ENCODE results near the gene RHO. TPM values are rescaled to one million over a fixed set of nuclear protein-coding genes. Genes with fewer than 3 reads are reported as not detected.
A peak's percentile ranks its signal among the peaks of the same experiment; 100 is the strongest.
"Not testable (repeated sequence)": the region's sequence is repeated elsewhere in the genome, so short reads cannot be mapped to it uniquely, and the experiment has no call there.

The RHO gene
- total RNA-seq (under 1 TPM in 1 of 2 donors, not detected in 1; 0.06 TPM), polyA plus RNA-seq (ENCODE audit: insufficient read length in 2 of 2) (not detected)
- long read RNA-seq, donor 1: 0 reads
- long read RNA-seq, donor 2: 0 reads
- long read RNA-seq, donor 3: 0 reads
- long read RNA-seq, donor 4: 0 reads

GRCh38 chr3:129528589-129529100 lies at the start of gene RHO:
RHO (plus strand) TSS chr3:129528639; CDS start chr3:129528734, 95 bp downstream.
- Histone ChIP-seq H3K27me3 (ENCODE audit: control insufficient read depth, insufficient read depth, low read length) (no peaks in the 10 kb centered on the region), H3K27ac (ENCODE audit: low read depth, low read length) (no peak within 1 kb of the TSS), H3K4me1 (ENCODE audit: control insufficient read depth, insufficient read depth, low read length) (peaks cover 23% of the 10 kb centered on the region), H3K4me3 (ENCODE audit: low read depth, low read length) (no peak within 1 kb of the TSS), H3K36me3 (ENCODE audit: control insufficient read depth, insufficient read depth, low read length) (no peaks in the 10 kb centered on the region), H3K9me3 (ENCODE audit: control insufficient read depth, insufficient read depth, low read length) (no peaks in the 10 kb centered on the region)
- DNase-seq (ENCODE audit: low read depth in 4 of 6, low spot score in 6 of 6): no peak
- WGBS (ENCODE audit: insufficient coverage): 93% methylated on average over 14 of the region's 18 CpGs

GRCh38 chr3:129481225-129481765 lies 47.1 kb upstream of the RHO start:
- not testable (repeated sequence) for H3K27me3 ChIP-seq (ENCODE audit: control insufficient read depth, insufficient read depth, low read length); H3K9me3 ChIP-seq (ENCODE audit: control insufficient read depth, insufficient read depth, low read length); H3K4me3 ChIP-seq (ENCODE audit: low read depth, low read length)
- DNase-seq (ENCODE audit: low read depth in 4 of 6, low spot score in 6 of 6): peak in 4 of 6 donors; percentile 41 to 88 (median 68)
- Histone ChIP-seq H3K27ac (ENCODE audit: low read depth, low read length) (peak overlapping the region; percentile 25), H3K4me1 (ENCODE audit: control insufficient read depth, insufficient read depth, low read length) (peaks cover 35% of the 10 kb centered on the region), H3K36me3 (ENCODE audit: control insufficient read depth, insufficient read depth, low read length) (peaks cover 41% of the 10 kb centered on the region)
- 45% methylated on average over 2 of the region's 11 CpGs for WGBS (ENCODE audit: insufficient coverage)

- no peak overlapping the region for H3K4me3 ChIP-seq (ENCODE audit: low read depth, low read length)
- H3K36me3 ChIP-seq (ENCODE audit: control insufficient read depth, insufficient read depth, low read length): peaks cover 36% of the 10 kb centered on the region
- H3K9me3 ChIP-seq (ENCODE audit: control insufficient read depth, insufficient read depth, low read length): no peaks in the 10 kb centered on the region
- H3K27me3 ChIP-seq (ENCODE audit: control insufficient read depth, insufficient read depth, low read length): no peaks in the 10 kb centered on the region
- DNase-seq (ENCODE audit: low read depth in 4 of 6, low spot score in 6 of 6): peak in 4 of 6 donors; percentile 35 to 73 (median 51)
- peaks cover 39% of the 10 kb centered on the region for H3K4me1 ChIP-seq (ENCODE audit: control insufficient read depth, insufficient read depth, low read length)
- WGBS (ENCODE audit: insufficient coverage): 47% methylated on average over 8 of the region's 12 CpGs
- H3K27ac ChIP-seq (ENCODE audit: low read depth, low read length): peak overlapping the region; percentile 26
Measured at GRCh38 chr3:129481766-129482332, 46.6 kb upstream of the RHO start.

- peaks cover 47% of the 10 kb centered on the region for H3K4me1 ChIP-seq (ENCODE audit: control insufficient read depth, insufficient read depth, low read length)
- WGBS (ENCODE audit: insufficient coverage): no CpG with 5 or more reads among the region's 1 CpG
- no peak for DNase-seq (ENCODE audit: low read depth in 4 of 6, low spot score in 6 of 6)
Measured at GRCh38 chr3:129482721-129483120, 45.7 kb upstream of the RHO start.

GRCh38 chr3:129483870-129484269 lies 44.6 kb upstream of the RHO start:
- Histone ChIP-seq H3K4me3 (ENCODE audit: low read depth, low read length) (no peak overlapping the region), H3K9me3 (ENCODE audit: control insufficient read depth, insufficient read depth, low read length) (no peaks in the 10 kb centered on the region), H3K4me1 (ENCODE audit: control insufficient read depth, insufficient read depth, low read length) (peaks cover 54% of the 10 kb centered on the region), H3K27ac (ENCODE audit: low read depth, low read length) (no peak overlapping the region), H3K36me3 (ENCODE audit: control insufficient read depth, insufficient read depth, low read length) (peaks cover 30% of the 10 kb centered on the region), H3K27me3 (ENCODE audit: control insufficient read depth, insufficient read depth, low read length) (no peaks in the 10 kb centered on the region)
- DNase-seq (ENCODE audit: low read depth in 4 of 6, low spot score in 6 of 6): no peak
- 67% methylated on average over 7 of the region's 8 CpGs for WGBS (ENCODE audit: insufficient coverage)

More at GRCh38 chr3:129482721-129483120, 45.7 kb upstream of the RHO start:
- H3K27ac ChIP-seq (ENCODE audit: low read depth, low read length): no peak overlapping the region
- H3K4me3 ChIP-seq (ENCODE audit: low read depth, low read length): no peak overlapping the region
- no peaks in the 10 kb centered on the region for H3K27me3 ChIP-seq (ENCODE audit: control insufficient read depth, insufficient read depth, low read length)
- H3K9me3 ChIP-seq (ENCODE audit: control insufficient read depth, insufficient read depth, low read length): no peaks in the 10 kb centered on the region
- peaks cover 30% of the 10 kb centered on the region for H3K36me3 ChIP-seq (ENCODE audit: control insufficient read depth, insufficient read depth, low read length)

GRCh38 chr3:129485146-129485545 lies 43.3 kb upstream of the RHO start:
- H3K4me1 ChIP-seq (ENCODE audit: control insufficient read depth, insufficient read depth, low read length): peaks cover 54% of the 10 kb centered on the region
- not testable (repeated sequence) for H3K27ac ChIP-seq (ENCODE audit: low read depth, low read length); DNase-seq (ENCODE audit: low read depth in 4 of 6, low spot score in 6 of 6); H3K4me3 ChIP-seq (ENCODE audit: low read depth, low read length); H3K27me3 ChIP-seq (ENCODE audit: control insufficient read depth, insufficient read depth, low read length); H3K9me3 ChIP-seq (ENCODE audit: control insufficient read depth, insufficient read depth, low read length)
- peaks cover 26% of the 10 kb centered on the region for H3K36me3 ChIP-seq (ENCODE audit: control insufficient read depth, insufficient read depth, low read length)
- 79% methylated on average over 3 of the region's 6 CpGs for WGBS (ENCODE audit: insufficient coverage)

- peak in 1 of 6 donors; percentile 45 for DNase-seq (ENCODE audit: low read depth in 4 of 6, low spot score in 6 of 6)
- H3K4me3 ChIP-seq (ENCODE audit: low read depth, low read length): no peak overlapping the region
- H3K27me3 ChIP-seq (ENCODE audit: control insufficient read depth, insufficient read depth, low read length): no peaks in the 10 kb centered on the region
- peaks cover 56% of the 10 kb centered on the region for H3K4me1 ChIP-seq (ENCODE audit: control insufficient read depth, insufficient read depth, low read length)
- 58% methylated on average over 7 of the region's 11 CpGs for WGBS (ENCODE audit: insufficient coverage)
- peak overlapping the region; percentile 6 for H3K27ac ChIP-seq (ENCODE audit: low read depth, low read length)
- no peaks in the 10 kb centered on the region for H3K9me3 ChIP-seq (ENCODE audit: control insufficient read depth, insufficient read depth, low read length)
- peaks cover 26% of the 10 kb centered on the region for H3K36me3 ChIP-seq (ENCODE audit: control insufficient read depth, insufficient read depth, low read length)
Measured at GRCh38 chr3:129485721-129486663, 42.4 kb upstream of the RHO start.

- peak overlapping the region; percentile 33 for H3K27ac ChIP-seq (ENCODE audit: low read depth, low read length)
- H3K4me3 ChIP-seq (ENCODE audit: low read depth, low read length): no peak overlapping the region
- no peaks in the 10 kb centered on the region for H3K27me3 ChIP-seq (ENCODE audit: control insufficient read depth, insufficient read depth, low read length)
- no peak for DNase-seq (ENCODE audit: low read depth in 4 of 6, low spot score in 6 of 6)
- WGBS (ENCODE audit: insufficient coverage): 86% methylated on average over 1 of the region's 2 CpGs
- H3K36me3 ChIP-seq (ENCODE audit: control insufficient read depth, insufficient read depth, low read length): peaks cover 25% of the 10 kb centered on the region
- peaks cover 50% of the 10 kb centered on the region for H3K4me1 ChIP-seq (ENCODE audit: control insufficient read depth, insufficient read depth, low read length)
- H3K9me3 ChIP-seq (ENCODE audit: control insufficient read depth, insufficient read depth, low read length): no peaks in the 10 kb centered on the region
Measured at GRCh38 chr3:129486664-129487035, 41.8 kb upstream of the RHO start.

GRCh38 chr3:129487183-129487867 lies 41.1 kb upstream of the RHO start:
- no peak overlapping the region for H3K4me3 ChIP-seq (ENCODE audit: low read depth, low read length)
- H3K27ac ChIP-seq (ENCODE audit: low read depth, low read length): peak overlapping the region; percentile 33
- no peaks in the 10 kb centered on the region for H3K27me3 ChIP-seq (ENCODE audit: control insufficient read depth, insufficient read depth, low read length)
- no peaks in the 10 kb centered on the region for H3K9me3 ChIP-seq (ENCODE audit: control insufficient read depth, insufficient read depth, low read length)
- H3K36me3 ChIP-seq (ENCODE audit: control insufficient read depth, insufficient read depth, low read length): peaks cover 24% of the 10 kb centered on the region
- DNase-seq (ENCODE audit: low read depth in 4 of 6, low spot score in 6 of 6): peak in 1 of 6 donors; percentile 26
- peaks cover 43% of the 10 kb centered on the region for H3K4me1 ChIP-seq (ENCODE audit: control insufficient read depth, insufficient read depth, low read length)
- WGBS (ENCODE audit: insufficient coverage): 70% methylated on average over 12 of the region's 13 CpGs
